Smooth muscle cell (in vitro differentiated cells): Measurements from ENCODE around the gene AP5B1. TPM values are rescaled to one million over a fixed set of nuclear protein-coding genes. Genes with fewer than 3 reads are reported as not detected.
A peak's percentile ranks its signal among the peaks of the same experiment; 100 is the strongest.

Experiments
- DNase-seq: peaks from one replicate; lab custom pipeline; 2025; ENCODE audit not compliant: unreplicated experiment; lab: John Stamatoyannopoulos, UW
- H2AFZ ChIP-seq: fragments of 200-600 bp; sonication (generic); 2 replicates; pipeline ENCODE4 v1.6.0; 2016; ENCODE audit warnings: antibody characterized with exemption, low read depth, mild to moderate bottlenecking
- H3F3A ChIP-seq: fragments of 200-600 bp; sonication (generic); 2 replicates; pipeline ENCODE4 v1.6.0; 2017; ENCODE audit warnings: antibody characterized with exemption, low read depth
- H3K27ac ChIP-seq: fragments of 200-600 bp; sonication (generic); 2 replicates; pipeline ENCODE4 v1.5.1; 2016; ENCODE audit warnings: low read depth, mild to moderate bottlenecking
- H3K27me3 ChIP-seq: fragments of 200-600 bp; sonication (generic); 2 replicates; pipeline ENCODE4 v1.6.1; 2016; ENCODE audit warnings: low read depth, mild to moderate bottlenecking
- H3K36me3 ChIP-seq: fragments of 200-600 bp; sonication (generic); 2 replicates; pipeline ENCODE4 v1.5.1; 2016; ENCODE audit warnings: low read depth
- H3K4me1 ChIP-seq: fragments of 200-600 bp; sonication (generic); 2 replicates; pipeline ENCODE4 v1.5.1; 2016; ENCODE audit warnings: low read depth
- H3K4me2 ChIP-seq: fragments of 200-600 bp; sonication (generic); 2 replicates; pipeline ENCODE4 v1.6.0; 2016; ENCODE audit warnings: mild to moderate bottlenecking
- H3K4me3 ChIP-seq: fragments of 200-600 bp; sonication (generic); 2 replicates; pipeline ENCODE4 v1.5.1; 2016; ENCODE audit warnings: mild to moderate bottlenecking
- H3K79me2 ChIP-seq: fragments of 200-600 bp; sonication (generic); 2 replicates; pipeline ENCODE4 v1.6.0; 2016; ENCODE audit warnings: low read depth, mild to moderate bottlenecking
- H3K9ac ChIP-seq: fragments of 200-600 bp; sonication (generic); 2 replicates; pipeline ENCODE4 v1.6.0; 2016; ENCODE audit warnings: low read depth
- H3K9me3 ChIP-seq: fragments of 200-600 bp; sonication (generic); replicated peaks from 2 replicates; pipeline ENCODE4 v1.5.1; 2016; ENCODE audit warnings: low read depth
- H4K20me1 ChIP-seq: fragments of 200-600 bp; sonication (generic); 2 replicates; pipeline ENCODE4 v1.6.0; 2016; ENCODE audit warnings: low read depth
- CTCF ChIP-seq: fragments of 200-600 bp; sonication (generic); IDR thresholded peaks from 2 replicates; pipeline ENCODE4 v1.5.1; 2017; ENCODE audit warnings: borderline replicate concordance, mild to moderate bottlenecking, antibody characterized with exemption; ENCODE audit not compliant: insufficient read depth, poor library complexity, severe bottlenecking
- WGBS: methylation state at CpG from one replicate; pipeline ENCODE4 v1.1.7; 2016; ENCODE audit warnings: low lambda C conversion rate; 5-methylcytosine and 5-hydroxymethylcytosine counted together
- polyA plus RNA-seq: library from polyadenylated mRNA; unstranded; fragments of >200 nt; fragmentation: Nextera tagmentation; extraction: Ambion mirVana; gene quantifications from 2 replicates; pipeline ENCODE4 v1.2.1, GENCODE V29; 2016
- total RNA-seq: library from RNA; depleted of rRNA; stranded (reverse); fragments of >200 nt; gene quantifications from 2 replicates; pipeline ENCODE4 v1.2.3, GENCODE V29; 2014

The AP5B1 gene
- total and polyA plus RNA-seq, 2 experiments from 2014 or later: 6.2 to 7.7 TPM

- no peak overlapping the region for H3K27ac ChIP-seq
- no peak for TF ChIP-seq CTCF
- no peaks in the 10 kb centered on the region for H3K4me1 ChIP-seq
- H3K79me2 ChIP-seq: no peaks in the 10 kb centered on the region
- H2AFZ ChIP-seq: no peak overlapping the region
- no peak for DNase-seq
- no peaks in the 10 kb centered on the region for H3K27me3 ChIP-seq
- H3K4me3 ChIP-seq: no peak overlapping the region
- H3K9me3 ChIP-seq: no peaks in the 10 kb centered on the region
- 96% methylated on average over 16 of the region's 20 CpGs for WGBS
- no peak overlapping the region for H3K9ac ChIP-seq
- H3F3A ChIP-seq: peaks cover 12% of the 10 kb centered on the region
- H3K36me3 ChIP-seq: no peaks in the 10 kb centered on the region
- no peak overlapping the region for H3K4me2 ChIP-seq
- peaks cover 51% of the 10 kb centered on the region for H4K20me1 ChIP-seq
Observed at GRCh38 chr11:65778431-65778900, 2.3 kb downstream of the AP5B1 start.

- no peak overlapping the region for H3K9ac ChIP-seq
Observed at GRCh38 chr11:65777821-65778361, 2.9 kb downstream of the AP5B1 start.

GRCh38 chr11:65777241-65777640 lies 3.5 kb downstream of the AP5B1 start:
- H3K9ac ChIP-seq: no peak overlapping the region
- H3K9me3 ChIP-seq: no peaks in the 10 kb centered on the region
- peaks cover 8% of the 10 kb centered on the region for H3F3A ChIP-seq
- H3K4me1 ChIP-seq: no peaks in the 10 kb centered on the region
- H3K4me3 ChIP-seq: no peak overlapping the region
- peak overlapping the region; percentile 64 for H3K27ac ChIP-seq
- no peaks in the 10 kb centered on the region for H3K79me2 ChIP-seq
- H3K27me3 ChIP-seq: no peaks in the 10 kb centered on the region
- H2AFZ ChIP-seq: no peak overlapping the region
- no peak for DNase-seq
- no peak for TF ChIP-seq CTCF
- 89% methylated on average over 8 of the region's 8 CpGs for WGBS
- peak overlapping the region; percentile 4 for H3K4me2 ChIP-seq
- no peaks in the 10 kb centered on the region for H3K36me3 ChIP-seq
- H4K20me1 ChIP-seq: peaks cover 57% of the 10 kb centered on the region

More at GRCh38 chr11:65777821-65778361, 2.9 kb downstream of the AP5B1 start:
- H3K4me3 ChIP-seq: no peak overlapping the region
- H3K36me3 ChIP-seq: no peaks in the 10 kb centered on the region
- DNase-seq: no peak
- H3F3A ChIP-seq: peaks cover 12% of the 10 kb centered on the region
- no peaks in the 10 kb centered on the region for H3K9me3 ChIP-seq
- no peak overlapping the region for H3K27ac ChIP-seq
- no peak overlapping the region for H3K4me2 ChIP-seq
- peaks cover 55% of the 10 kb centered on the region for H4K20me1 ChIP-seq
- H2AFZ ChIP-seq: no peak overlapping the region
- no peaks in the 10 kb centered on the region for H3K4me1 ChIP-seq
- 96% methylated on average over 23 of the region's 23 CpGs for WGBS
- TF ChIP-seq CTCF: no peak
- H3K27me3 ChIP-seq: no peaks in the 10 kb centered on the region
- H3K79me2 ChIP-seq: no peaks in the 10 kb centered on the region

- Histone ChIP-seq H3K4me1 (no peaks in the 10 kb centered on the region), H3K36me3 (no peaks in the 10 kb centered on the region), H2AFZ (no peak overlapping the region), H3K9ac (no peak overlapping the region), H3K9me3 (no peaks in the 10 kb centered on the region), H3K4me3 (no peak overlapping the region), H3K79me2 (no peaks in the 10 kb centered on the region), H3K4me2 (peak overlapping the region; percentile 4), H3F3A (peaks cover 3% of the 10 kb centered on the region), H3K27me3 (no peaks in the 10 kb centered on the region), H4K20me1 (peaks cover 57% of the 10 kb centered on the region), H3K27ac (peak overlapping the region; percentile 64)
- TF ChIP-seq CTCF: no peak
- DNase-seq: no peak
- 85% methylated on average over 8 of the region's 8 CpGs for WGBS
Observed at GRCh38 chr11:65776710-65777141, 4.0 kb downstream of the AP5B1 start.
